Endothelial cell of umbilical vein (primary cell): ENCODE data around the gene TMUB2. TPM values are rescaled to one million over a fixed set of nuclear protein-coding genes. Genes with fewer than 3 reads are reported as not detected.

Experiments
- BruUV-seq: library from RNA; stranded (reverse); fragments of 400-500 nt; replicated peaks from 2 replicates; lab custom pipeline; 2021; lab: Mats Ljungman, UMichigan
- CTCF ChIA-PET: fragments of 300-600, 350-600 bp; sonication (Branson Sonifier 250); formaldehyde crosslinking; loops from one replicate; lab custom pipeline; 2021; ENCODE audit warnings: antibody characterized with exemption, inconsistent platforms; lab: Charles Lee
- POLR2A ChIA-PET: fragments of 300-600, 350-600 bp; sonication (Branson Sonifier 250); formaldehyde crosslinking; loops from one replicate; lab custom pipeline; 2021; ENCODE audit warnings: antibody characterized with exemption, inconsistent platforms; lab: Charles Lee
- DNase-seq: peaks from one replicate; pipeline ENCODE4 v3.0.0-alpha.2; 2011; ENCODE audit warnings: low read depth, low spot score
- FAIRE-seq: peaks from 2 replicates; lab custom pipeline; 2011; peaks lifted over from hg19 to GRCh38; lab: Jason Lieb, UNC
- H2AFZ ChIP-seq: 2 replicates; pipeline ENCODE4 v1.6.0; 2012; ENCODE audit warnings: low read depth, low read length, control low read depth, inconsistent platforms
- H3K27ac ChIP-seq: 2 replicates; pipeline ENCODE4 v1.5.1; 2011; ENCODE audit warnings: low read depth, mild to moderate bottlenecking, control low read depth, low read length, moderate library complexity; ENCODE audit not compliant: insufficient read depth
- H3K27me3 ChIP-seq, 2 experiments: 2 replicates each; pipeline versions ENCODE4 v1.6.0 to v1.6.1; 2011; ENCODE audit warnings: low read length in 2 of 2, mixed read lengths in 1 of 2; ENCODE audit not compliant: control insufficient read depth in 2 of 2, insufficient read depth in 2 of 2
- H3K36me3 ChIP-seq, 2 experiments: 2 replicates in 1 of 2; 3 replicates in 1 of 2; pipeline ENCODE4 v1.5.1; 2011; ENCODE audit warnings: low read length in 2 of 2, mild to moderate bottlenecking in 1 of 2, moderate library complexity in 1 of 2; ENCODE audit not compliant: control insufficient read depth in 2 of 2, insufficient read depth in 2 of 2; ENCODE audit errors: extremely low read depth in 1 of 2
- H3K4me1 ChIP-seq: 3 replicates; pipeline ENCODE4 v1.5.1; 2011; ENCODE audit warnings: mild to moderate bottlenecking, low read length; ENCODE audit not compliant: control insufficient read depth, insufficient read depth; ENCODE audit errors: extremely low read depth
- H3K4me2 ChIP-seq: 2 replicates; pipeline ENCODE4 v1.6.1; 2011; ENCODE audit warnings: low read length, control low read depth, mixed read lengths; ENCODE audit not compliant: insufficient read depth
- H3K4me3 ChIP-seq, 3 experiments: fragments of 200-600 bp in 1 of 3; sonication (generic), shearing (Covaris generic) in 1 of 3; replicated peaks in 1 of 3; 2 replicates each; pipeline ENCODE4 v1.5.1; 2011 to 2016; ENCODE audit warnings: control low read depth in 3 of 3, low read length in 3 of 3, mild to moderate bottlenecking in 2 of 3, inconsistent platforms in 1 of 3, low read depth in 1 of 3, moderate library complexity in 1 of 3; ENCODE audit not compliant: insufficient read depth in 1 of 3
- H3K79me2 ChIP-seq: 2 replicates; pipeline ENCODE4 v1.6.0; 2012; ENCODE audit warnings: low read length, inconsistent platforms; ENCODE audit not compliant: control insufficient read depth, insufficient read depth
- H3K9ac ChIP-seq: replicated peaks from 2 replicates; pipeline ENCODE3; 2011; ENCODE audit warnings: low read length, control low read depth; ENCODE audit not compliant: insufficient read depth; ENCODE audit errors: extremely low read depth
- H3K9me1 ChIP-seq: replicated peaks from 3 replicates; pipeline ENCODE4 v1.6.0; 2011; ENCODE audit warnings: mild to moderate bottlenecking, low read length; ENCODE audit not compliant: control insufficient read depth, insufficient read depth; ENCODE audit errors: extremely low read depth
- H3K9me3 ChIP-seq: replicated peaks from 2 replicates; pipeline ENCODE4 v1.5.1; 2012; ENCODE audit warnings: low read length, inconsistent platforms; ENCODE audit not compliant: control insufficient read depth, insufficient read depth
- H4K20me1 ChIP-seq: replicated peaks from 2 replicates; pipeline ENCODE3; 2011; ENCODE audit warnings: mild to moderate bottlenecking, low read length; ENCODE audit not compliant: control insufficient read depth, insufficient read depth; ENCODE audit errors: extremely low read depth
- CTCF ChIP-seq, 2 donors: IDR thresholded peaks; 1 replicate in 1 of 2; 2 replicates in 1 of 2; pipeline ENCODE4 v1.5.1; 2011; ENCODE audit warnings: low read length in 2 of 2, mild to moderate bottlenecking in 2 of 2, moderate library complexity in 2 of 2, control low read depth in 1 of 2, inconsistent platforms in 1 of 2, low read depth in 1 of 2; ENCODE audit not compliant: insufficient read depth in 1 of 2; ENCODE audit errors: extremely low read depth in 1 of 2
- EZH2 ChIP-seq: IDR thresholded peaks from 2 replicates; pipeline ENCODE4 v1.6.1; 2012; ENCODE audit warnings: borderline replicate concordance, low read depth, mild to moderate bottlenecking, moderate library complexity, low read length, inconsistent platforms; ENCODE audit not compliant: severe bottlenecking
- FOS ChIP-seq: IDR thresholded peaks from 2 replicates; pipeline ENCODE4 v1.6.1; 2011; ENCODE audit warnings: mild to moderate bottlenecking, low read length, moderate library complexity, borderline replicate concordance; ENCODE audit not compliant: insufficient read depth
- GATA2 ChIP-seq: IDR thresholded peaks from 2 replicates; pipeline ENCODE4 v1.7.0; 2011; ENCODE audit warnings: low read depth, mild to moderate bottlenecking, moderate library complexity, mixed read lengths, low read length; ENCODE audit not compliant: insufficient read length, insufficient read depth
- JUN ChIP-seq: IDR thresholded peaks from 2 replicates; pipeline ENCODE4 v1.6.1; 2011; ENCODE audit warnings: borderline replicate concordance, low read depth; ENCODE audit not compliant: insufficient read length, insufficient read depth
- MAX ChIP-seq: IDR thresholded peaks from 2 replicates; pipeline ENCODE4 v1.6.1; 2011; ENCODE audit not compliant: insufficient read depth, insufficient read length
- MYC ChIP-seq: IDR thresholded peaks from one replicate; pipeline ENCODE4 v1.6.1; 2011; ENCODE audit warnings: mild to moderate bottlenecking, low read depth, low read length
- POLR2A ChIP-seq: IDR thresholded peaks from 2 replicates; pipeline ENCODE4 v1.6.1; 2012; ENCODE audit warnings: low read depth, mild to moderate bottlenecking, control low read depth, low read length
- POLR2AphosphoS5 ChIP-seq: IDR thresholded peaks from 2 replicates; pipeline ENCODE4 v1.6.1; 2012; ENCODE audit warnings: low read depth, mild to moderate bottlenecking, control low read depth, low read length, moderate library complexity; ENCODE audit not compliant: insufficient read depth
- dilution Hi-C: fragments of 300-500 bp; cut with MboI; formaldehyde crosslinking; loops from one replicate; pipeline ENCODE4 v1.15.0; 2019; ENCODE audit warnings: low sequenced_read_pairs; ENCODE audit not compliant: extremely low pct_ligation_motif_present
- intact Hi-C: fragments of 100-400 bp; cut with micrococcal nuclease; formaldehyde crosslinking; loops from one replicate; pipeline ENCODE4 v1.10.0; 2022
- polyA plus RNA-seq, 4 experiments: library from polyadenylated mRNA; depleted of rRNA in 3 of 4; stranded (reverse) in 3 of 4; unstranded in 1 of 4; fragments of >200 nt; gene quantifications; 2 replicates each; pipeline versions ENCODE4 v1.2.1 to v1.2.3, GENCODE V29; 2011 to 2012; ENCODE audit warnings: missing spikeins in 1 of 4
- total RNA-seq: library from RNA; stranded (reverse); gene quantifications from 2 replicates; pipeline ENCODE4 v1.2.3, GENCODE V29; 2021

The TMUB2 gene
- total and polyA plus RNA-seq, 2 donors (not counting 3 experiments of a cell fraction or from before 2014, with no cell fraction given), result 43.6 to 72.5 TPM

- Histone ChIP-seq H3K4me2 (no peak overlapping the region), H3K36me3 (peaks cover 2% of the 10 kb centered on the region in 2 experiments), H3K9me1 (no peaks in the 10 kb centered on the region), H3K4me3 (no peak overlapping the region), H3K9ac (no peak overlapping the region), H3K4me1 (no peaks in the 10 kb centered on the region), H4K20me1 (no peaks in the 10 kb centered on the region), H2AFZ (no peak overlapping the region), H3K27me3 (no peaks in the 10 kb centered on the region), H3K9me3 (no peaks in the 10 kb centered on the region), H3K27ac (no peak overlapping the region), H3K79me2 (peaks cover 8% of the 10 kb centered on the region)
- ChIA-PET POLR2A (no interaction called here), CTCF (interaction anchor here (0.6 to 4.1 kb wide), 11 partner anchors 7 to 206 kb away, joined by 3 to 23 read pairs (median 5); partner anchors contain the start of gene HDAC5)
- DNase-seq (no peak), FAIRE-seq (no peak)
- no TSS peak for BruUV-seq
- intact Hi-C loops, result no loop called here
- dilution Hi-C loops, result no loop called here
- TF ChIP-seq MYC, result no peak
- TF ChIP-seq POLR2A, result no peak
- TF ChIP-seq GATA2, result no peak
- TF ChIP-seq JUN, result no peak
- TF ChIP-seq MAX, result no peak
- no peak for TF ChIP-seq CTCF (IDR thresholded peaks at IDR 0.05; ENCODE audit: extremely low read depth in 1 of 2, insufficient read depth in 1 of 2, low read depth in 1 of 2, low read length in 2 of 2)
- TF ChIP-seq EZH2, result no peak
- no peak for TF ChIP-seq POLR2AphosphoS5
- TF ChIP-seq FOS, result no peak
Measured at GRCh38 chr17:44149750-44150329, 36.9 kb upstream of the TMUB2 start.
